Measurements from ENCODE around the gene CLEC14A.

The CLEC14A gene

GRCh38 chr14:38255673-38256532 lies at the start of gene CLEC14A:
CLEC14A (minus strand) TSS chr14:38256093; CDS start chr14:38256022, 71 bp downstream.
- DNase-seq: peak; percentile 2

GRCh38 chr14:38302966-38303365 lies 47.1 kb upstream of the CLEC14A start:
- no peak for DNase-seq

GRCh38 chr14:38302034-38302433 lies 46.1 kb upstream of the CLEC14A start:
- DNase-seq: no peak

GRCh38 chr14:38297681-38298080 lies 41.8 kb upstream of the CLEC14A start:
- no peak for DNase-seq

- no peak for DNase-seq
Observed at GRCh38 chr14:38291681-38292467, 36.0 kb upstream of the CLEC14A start.

GRCh38 chr14:38290601-38291188 lies 34.8 kb upstream of the CLEC14A start:
- DNase-seq: no peak

- no peak for DNase-seq
Observed at GRCh38 chr14:38286452-38286851, 30.6 kb upstream of the CLEC14A start.

GRCh38 chr14:38285962-38286361 lies 30.1 kb upstream of the CLEC14A start:
- DNase-seq: no peak

- no peak for DNase-seq
Observed at GRCh38 chr14:38282936-38283335, 27.0 kb upstream of the CLEC14A start.

GRCh38 chr14:38280081-38280480 lies 24.2 kb upstream of the CLEC14A start:
- no peak for DNase-seq

- DNase-seq: no peak
Observed at GRCh38 chr14:38279572-38279971, 23.7 kb upstream of the CLEC14A start.

- no peak for DNase-seq
Observed at GRCh38 chr14:38278035-38278434, 22.1 kb upstream of the CLEC14A start.

- no peak for DNase-seq
Observed at GRCh38 chr14:38262844-38263243, 7.0 kb upstream of the CLEC14A start.

GRCh38 chr14:38261620-38262019 lies 5.7 kb upstream of the CLEC14A start:
- peak; percentile 11 for DNase-seq

GRCh38 chr14:38257507-38257906 lies 1.6 kb upstream of the CLEC14A start:
- DNase-seq: no peak

GRCh38 chr14:38256533-38256840 lies 594 bp upstream of the CLEC14A start:
- no peak for DNase-seq

- no peak for DNase-seq
Observed at GRCh38 chr14:38255408-38255672, 553 bp downstream of the CLEC14A start.

- DNase-seq: no peak
Observed at GRCh38 chr14:38254571-38255407, 1.1 kb downstream of the CLEC14A start.

GRCh38 chr14:38253676-38254075 lies 2.2 kb downstream of the CLEC14A start:
- no peak for DNase-seq

GRCh38 chr14:38252066-38252710 lies 3.7 kb downstream of the CLEC14A start:
- no peak for DNase-seq

GRCh38 chr14:38250331-38250730 lies 5.6 kb downstream of the CLEC14A start:
- no peak for DNase-seq

- DNase-seq: no peak
Observed at GRCh38 chr14:38248321-38249028, 7.4 kb downstream of the CLEC14A start.
